ENCODE measurements around the gene ABHD6.
"Not testable (repeated sequence)": the region's sequence is repeated elsewhere in the genome, so short reads cannot be mapped to it uniquely, and the experiment has no call there.

ABHD6 gene

DNA sequence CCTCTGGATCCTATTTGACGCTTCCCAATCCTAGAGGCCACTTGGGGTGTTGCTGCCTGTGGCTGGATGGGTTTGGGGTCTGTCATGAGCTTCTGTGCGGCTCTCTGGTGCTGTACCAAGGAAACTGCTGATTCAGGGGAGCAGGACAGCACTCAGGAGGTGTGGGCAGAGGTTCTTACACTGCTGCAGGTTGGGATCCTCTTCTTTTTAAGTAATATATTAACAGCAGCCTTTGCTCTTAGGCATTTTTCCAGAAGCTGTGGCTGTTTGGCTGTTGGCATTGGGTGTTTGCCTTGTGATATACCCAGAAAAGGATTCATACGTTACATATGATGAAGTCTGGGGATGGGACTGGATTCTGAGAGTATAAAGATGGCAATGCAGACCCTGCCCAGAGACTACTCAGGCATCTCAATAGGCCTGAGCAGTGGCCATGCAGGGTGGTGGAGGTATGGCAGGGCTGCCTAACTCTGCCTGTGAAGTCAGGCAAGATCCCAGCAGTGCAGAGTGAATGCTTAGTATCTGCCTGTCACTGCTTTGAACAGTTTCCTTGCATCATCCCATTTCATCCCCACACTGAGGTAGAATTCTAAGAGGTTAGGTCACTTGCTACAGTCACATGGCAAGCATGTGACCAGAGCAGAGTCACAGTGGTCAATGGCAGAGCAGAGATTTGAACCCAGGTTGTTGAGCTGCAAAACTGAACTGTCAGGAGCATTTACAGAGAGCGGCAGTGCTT is 3.9 kb downstream of the ABHD6 start:
- Histone ChIP-seq H3K4me3 (replicated peaks; ENCODE audit: low read depth, low read length) (no peak overlapping the region), H3K27me3 (replicated peaks; ENCODE audit: control insufficient read depth, insufficient read depth, low read length) (no peaks in the 10 kb centered on the region), H3K36me3 (ENCODE audit: control insufficient read depth, insufficient read depth, low read length) (no peaks in the 10 kb centered on the region)
- no peak for DNase-seq (ENCODE audit: extremely low read depth, insufficient read length)
- TF ChIP-seq, protein P1, sequence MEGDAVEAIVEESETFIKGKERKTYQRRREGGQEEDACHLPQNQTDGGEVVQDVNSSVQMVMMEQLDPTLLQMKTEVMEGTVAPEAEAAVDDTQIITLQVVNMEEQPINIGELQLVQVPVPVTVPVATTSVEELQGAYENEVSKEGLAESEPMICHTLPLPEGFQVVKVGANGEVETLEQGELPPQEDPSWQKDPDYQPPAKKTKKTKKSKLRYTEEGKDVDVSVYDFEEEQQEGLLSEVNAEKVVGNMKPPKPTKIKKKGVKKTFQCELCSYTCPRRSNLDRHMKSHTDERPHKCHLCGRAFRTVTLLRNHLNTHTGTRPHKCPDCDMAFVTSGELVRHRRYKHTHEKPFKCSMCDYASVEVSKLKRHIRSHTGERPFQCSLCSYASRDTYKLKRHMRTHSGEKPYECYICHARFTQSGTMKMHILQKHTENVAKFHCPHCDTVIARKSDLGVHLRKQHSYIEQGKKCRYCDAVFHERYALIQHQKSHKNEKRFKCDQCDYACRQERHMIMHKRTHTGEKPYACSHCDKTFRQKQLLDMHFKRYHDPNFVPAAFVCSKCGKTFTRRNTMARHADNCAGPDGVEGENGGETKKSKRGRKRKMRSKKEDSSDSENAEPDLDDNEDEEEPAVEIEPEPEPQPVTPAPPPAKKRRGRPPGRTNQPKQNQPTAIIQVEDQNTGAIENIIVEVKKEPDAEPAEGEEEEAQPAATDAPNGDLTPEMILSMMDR (IDR thresholded peaks at IDR 0.05; ENCODE audit: insufficient read depth, low read length, poor library complexity, severe bottlenecking) = no peak

DNA sequence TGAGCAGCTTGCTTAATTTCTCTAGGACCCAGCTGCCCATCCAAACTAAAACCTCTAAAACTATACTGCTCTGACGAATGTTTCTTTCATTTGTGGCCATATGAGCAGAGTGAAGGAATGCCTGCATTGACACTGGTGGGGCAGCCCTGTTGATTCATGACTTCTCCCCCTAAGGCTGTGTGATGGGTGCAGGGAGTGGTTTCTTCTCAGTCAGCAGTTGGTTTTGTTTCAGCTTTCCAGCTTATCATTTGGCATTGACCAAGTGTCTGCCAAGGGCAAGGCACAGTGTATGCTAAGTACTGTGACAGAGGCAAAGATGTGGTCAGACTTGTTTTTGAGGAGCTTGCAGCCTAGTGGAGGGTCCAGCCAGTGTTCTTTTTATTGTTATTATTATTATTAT is 4.7 kb downstream of the ABHD6 start:
- no peaks in the 10 kb centered on the region for H3K27me3 ChIP-seq (replicated peaks; ENCODE audit: control insufficient read depth, insufficient read depth, low read length)
- no peaks in the 10 kb centered on the region for H3K36me3 ChIP-seq (ENCODE audit: control insufficient read depth, insufficient read depth, low read length)
- DNase-seq (ENCODE audit: extremely low read depth, insufficient read length) = no peak
- H3K4me3 ChIP-seq (replicated peaks; ENCODE audit: low read depth, low read length) = no peak overlapping the region
- TF ChIP-seq, protein P1 (IDR thresholded peaks at IDR 0.05; ENCODE audit: insufficient read depth, low read length, poor library complexity, severe bottlenecking) = no peak

DNA sequence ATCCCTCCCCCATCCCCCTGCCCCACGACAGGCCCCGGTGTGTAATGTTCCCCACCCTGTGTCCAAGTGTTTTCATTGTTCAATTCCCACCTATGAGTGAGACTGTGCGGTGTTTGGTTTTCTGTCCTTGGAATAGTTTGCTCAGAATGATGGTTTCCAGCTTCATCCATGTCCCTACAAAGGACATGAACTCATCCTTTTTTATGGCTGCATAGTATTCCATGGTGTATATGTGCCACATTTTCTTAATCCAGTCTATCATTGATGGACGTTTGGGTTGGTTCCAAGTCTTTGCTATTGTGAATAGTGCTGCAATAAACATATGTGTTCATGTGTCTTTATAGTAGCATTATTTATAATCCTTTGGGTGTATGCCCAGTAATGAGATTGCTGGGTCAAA is 5.3 kb downstream of the ABHD6 start:
- not testable (repeated sequence) for DNase-seq (ENCODE audit: extremely low read depth, insufficient read length); H3K27me3 ChIP-seq (replicated peaks; ENCODE audit: control insufficient read depth, insufficient read depth, low read length); H3K4me3 ChIP-seq (replicated peaks; ENCODE audit: low read depth, low read length); H3K36me3 ChIP-seq (ENCODE audit: control insufficient read depth, insufficient read depth, low read length)

DNA sequence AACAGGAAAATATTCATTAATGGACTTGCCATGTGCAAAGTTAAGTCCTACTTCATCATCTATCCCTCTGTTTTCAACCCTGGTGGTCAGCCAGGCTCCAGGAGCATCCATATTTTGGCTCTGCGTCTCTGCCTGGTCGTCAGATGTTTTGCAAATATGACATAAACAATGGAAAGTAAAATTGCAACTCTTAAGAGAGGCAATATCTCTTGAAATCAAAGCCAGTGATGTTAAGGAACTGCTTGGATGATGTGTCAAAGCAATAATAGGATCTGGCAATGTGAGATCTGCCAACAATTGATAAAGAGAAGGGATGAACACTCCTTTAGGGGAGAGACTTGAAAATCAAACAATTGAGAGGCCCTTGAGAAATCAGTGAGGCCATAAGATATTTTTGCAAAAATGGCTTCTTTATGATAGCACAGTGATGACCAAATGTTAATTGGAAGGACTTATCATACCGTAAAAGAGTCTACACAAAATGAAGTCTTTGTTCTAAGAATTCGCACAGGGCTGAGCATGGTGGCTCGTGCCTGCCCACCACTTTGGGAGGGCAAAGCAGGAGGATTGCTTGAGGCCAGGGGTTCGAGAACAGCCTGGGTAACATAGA is 6.5 kb downstream of the ABHD6 start:
- TF ChIP-seq, protein P1 (IDR thresholded peaks at IDR 0.05; ENCODE audit: insufficient read depth, low read length, poor library complexity, severe bottlenecking) = no peak
- no peak overlapping the region for H3K4me3 ChIP-seq (replicated peaks; ENCODE audit: low read depth, low read length)
- no peak for DNase-seq (ENCODE audit: extremely low read depth, insufficient read length)

DNA sequence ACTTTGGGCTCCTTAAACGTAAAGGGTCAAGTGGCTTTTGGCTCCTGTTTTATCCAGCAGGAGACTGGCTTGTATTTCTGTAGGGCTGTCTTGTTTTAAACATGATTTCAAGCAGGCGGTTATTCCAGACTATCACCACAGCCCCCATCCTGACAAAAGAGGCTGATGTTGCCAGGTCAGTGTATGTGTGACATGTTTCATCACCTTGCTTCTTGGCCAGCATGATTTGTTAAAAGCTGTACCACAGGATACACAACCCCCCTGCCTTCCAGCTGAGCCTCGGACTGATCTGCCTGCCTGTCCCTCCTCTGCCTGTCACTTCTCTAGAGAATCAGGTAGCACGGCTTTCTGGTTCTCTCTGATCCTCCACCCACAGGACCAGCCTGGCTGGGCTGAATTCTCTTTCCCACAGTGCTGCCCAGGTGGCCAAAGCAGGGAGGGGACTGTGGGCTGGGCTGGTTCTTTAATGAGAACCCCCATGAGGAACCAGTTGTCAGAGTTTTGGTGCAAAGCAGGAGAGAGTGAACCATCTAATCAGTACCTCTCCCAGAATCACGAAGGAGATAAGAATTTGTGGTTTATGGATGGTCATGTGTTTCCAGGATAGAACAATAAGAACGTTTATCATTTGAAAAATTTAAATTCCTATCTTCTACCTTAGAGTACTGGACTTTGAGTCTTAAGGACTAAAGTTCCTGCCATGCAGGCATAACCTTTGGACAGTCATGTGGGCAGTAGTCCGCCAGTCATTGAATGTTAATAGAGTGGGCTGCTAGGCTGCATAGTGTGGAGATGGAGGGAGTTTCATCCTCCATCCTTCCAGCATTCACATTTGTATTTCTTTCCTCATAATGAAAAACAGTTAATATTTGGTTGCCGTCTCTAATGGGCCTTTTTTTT is 8.8 kb downstream of the ABHD6 start:
- Histone ChIP-seq H3K36me3 (ENCODE audit: control insufficient read depth, insufficient read depth, low read length) (no peaks in the 10 kb centered on the region), H3K4me3 (replicated peaks; ENCODE audit: low read depth, low read length) (no peak overlapping the region), H3K27me3 (replicated peaks; ENCODE audit: control insufficient read depth, insufficient read depth, low read length) (no peaks in the 10 kb centered on the region)
- DNase-seq (ENCODE audit: extremely low read depth, insufficient read length) = no peak
- TF ChIP-seq, protein P1 (IDR thresholded peaks at IDR 0.05; ENCODE audit: insufficient read depth, low read length, poor library complexity, severe bottlenecking) = no peak

More for the DNA sequence above, 6.5 kb downstream of the ABHD6 start:
- Histone ChIP-seq H3K36me3 (ENCODE audit: control insufficient read depth, insufficient read depth, low read length) (no peaks in the 10 kb centered on the region), H3K27me3 (replicated peaks; ENCODE audit: control insufficient read depth, insufficient read depth, low read length) (no peaks in the 10 kb centered on the region)

All from GM06990 (cell line).